Body of pancreas (tissue), 4 donors: ENCODE measurements around the gene SREBF1. TPM values are rescaled to one million over a fixed set of nuclear protein-coding genes. Genes with fewer than 3 reads are reported as not detected.
A peak's percentile ranks its signal among the peaks of the same experiment; 100 is the strongest.

Source experiments
- ATAC-seq: fragments of 150-250 bp; one replicate; pipeline ENCODE4 v1.9.1; 2016
- DNase-seq, 4 donors: peaks; one replicate each; pipeline ENCODE4 v3.0.0-alpha.2; 2019
- H3K27ac ChIP-seq, 4 donors: fragments of 200-600 bp; sonication (generic); 1 replicate in 3 of 4; 2 replicates in 1 of 4; pipeline versions ENCODE4 v1.5.1 to v1.6.1; 2016 to 2019; ENCODE audit warnings: mild to moderate bottlenecking in 1 of 4, mixed read lengths in 1 of 4, moderate library complexity in 1 of 4
- H3K27me3 ChIP-seq, 2 donors: fragments of 200-600 bp; sonication (generic); one replicate each; pipeline ENCODE4 v1.6.0; 2016; ENCODE audit warnings: mild to moderate bottlenecking in 1 of 2
- H3K36me3 ChIP-seq, 2 donors: fragments of 200-600 bp; sonication (generic); replicated peaks in 1 of 2; 2 replicates each; pipeline ENCODE4 v1.5.1; 2016; ENCODE audit warnings: low read depth in 2 of 2; ENCODE audit not compliant: insufficient read depth in 1 of 2
- H3K4me1 ChIP-seq: fragments of 200-600 bp; sonication (generic); one replicate; pipeline ENCODE4 v1.6.0; 2016
- H3K4me3 ChIP-seq, 2 donors: fragments of 200-600 bp; sonication (generic); 1 replicate in 1 of 2; 2 replicates in 1 of 2; pipeline ENCODE4 v1.5.1; 2016 to 2019
- H3K9me3 ChIP-seq, 3 donors: fragments of 200-600 bp; sonication (generic); 1 replicate in 2 of 3; 2 replicates in 1 of 3; pipeline ENCODE4 v1.5.1; 2016
- CTCF ChIP-seq, 7 experiments: fragments of 450-650 bp in 4 of 7; fragments of 200-600 bp in 3 of 7; sonication (generic) in 3 of 7; IDR thresholded peaks; one replicate each; pipeline ENCODE4 v1.5.1; 2016 to 2019; ENCODE audit warnings: antibody characterized with exemption in 7 of 7
- POLR2A ChIP-seq, 3 donors: fragments of 450-650 bp; IDR thresholded peaks; one replicate each; pipeline ENCODE4 v1.6.1; 2016; ENCODE audit warnings: antibody characterized with exemption in 3 of 3, mild to moderate bottlenecking in 2 of 3
- WGBS, 2 donors: methylation state at CpG; one replicate each; pipeline ENCODE4 v1.1.5; 2017; 5-methylcytosine and 5-hydroxymethylcytosine counted together
- intact Hi-C: fragments of 100-400 bp; cut with DNase I; formaldehyde crosslinking; loops from one replicate; pipeline ENCODE4 v1.15.1; 2023
- total RNA-seq, 2 donors: library from RNA; depleted of rRNA; stranded (reverse); fragments of >200 nt; gene quantifications; one replicate each; pipeline ENCODE4 v1.1.0, GENCODE V29; 2016

The SREBF1 gene
- total RNA-seq, 2 donors from 2014 or later = 22.3 to 88.0 TPM

GRCh38 chr17:17853811-17854447 lies 17.1 kb upstream of the SREBF1 start:
- no peak for ATAC-seq
- Histone ChIP-seq H3K9me3 (no peaks in the 10 kb centered on the region), H3K27me3 (no peaks in the 10 kb centered on the region), H3K4me3 (no peak overlapping the region), H3K4me1 (peaks cover 24% of the 10 kb centered on the region), H3K36me3 (no peaks in the 10 kb centered on the region), H3K27ac (no peak overlapping the region)
- TF ChIP-seq CTCF (IDR thresholded peaks at IDR 0.05) = no peak
- TF ChIP-seq POLR2A (IDR thresholded peaks at IDR 0.05) = no peak
- DNase-seq = no peak
- WGBS, 2 donors = 93% methylated on average over 8 of the region's 8 CpGs
- intact Hi-C loops = no loop called here

DNA sequence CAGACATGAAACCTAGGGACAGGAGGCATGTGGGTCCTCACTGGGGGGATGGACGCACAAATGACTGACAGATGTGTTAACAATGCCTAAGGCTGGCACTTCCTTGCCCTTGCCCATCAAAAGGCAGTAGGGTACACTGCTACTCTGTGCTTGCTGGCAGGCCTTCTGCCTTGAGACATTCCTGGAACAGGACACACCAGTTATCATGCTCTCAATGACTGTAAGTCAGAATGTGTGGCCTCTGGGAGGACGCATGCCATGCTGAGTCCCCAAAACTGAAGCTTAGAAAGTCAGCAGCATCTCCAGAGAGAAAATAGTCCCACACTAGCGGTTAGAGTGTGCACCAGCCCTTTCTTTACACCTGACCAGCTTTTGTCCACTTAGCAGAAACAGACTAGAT lies 16.1 kb upstream of the SREBF1 start:
- no peaks in the 10 kb centered on the region for H3K36me3 ChIP-seq
- no peaks in the 10 kb centered on the region for H3K27me3 ChIP-seq
- no peak for TF ChIP-seq POLR2A (IDR thresholded peaks at IDR 0.05)
- no peak for TF ChIP-seq CTCF (IDR thresholded peaks at IDR 0.05)
- intact Hi-C loops = no loop called here
- ATAC-seq (no peak), DNase-seq (no peak)
- H3K27ac ChIP-seq = no peak overlapping the region
- 83 to 90% methylated on average over 3 of the region's 3 CpGs for WGBS, 2 donors
- H3K4me3 ChIP-seq = no peak overlapping the region
- peaks cover 24% of the 10 kb centered on the region for H3K4me1 ChIP-seq
- no peaks in the 10 kb centered on the region for H3K9me3 ChIP-seq

GRCh38 chr17:17851103-17852002 lies 14.6 kb upstream of the SREBF1 start:
- peaks cover 20% of the 10 kb centered on the region for H3K4me1 ChIP-seq
- no peak overlapping the region for H3K27ac ChIP-seq
- H3K9me3 ChIP-seq = no peaks in the 10 kb centered on the region
- no peak for DNase-seq
- WGBS, 2 donors = 80 to 81% methylated on average over 20 to 21 of the region's 21 CpGs
- H3K36me3 ChIP-seq = no peaks in the 10 kb centered on the region
- H3K27me3 ChIP-seq = no peaks in the 10 kb centered on the region
- intact Hi-C loops = no loop called here
- TF ChIP-seq CTCF (IDR thresholded peaks at IDR 0.05) = no peak
- TF ChIP-seq POLR2A (IDR thresholded peaks at IDR 0.05) = no peak
- ATAC-seq = no peak
- H3K4me3 ChIP-seq = no peak overlapping the region

DNA sequence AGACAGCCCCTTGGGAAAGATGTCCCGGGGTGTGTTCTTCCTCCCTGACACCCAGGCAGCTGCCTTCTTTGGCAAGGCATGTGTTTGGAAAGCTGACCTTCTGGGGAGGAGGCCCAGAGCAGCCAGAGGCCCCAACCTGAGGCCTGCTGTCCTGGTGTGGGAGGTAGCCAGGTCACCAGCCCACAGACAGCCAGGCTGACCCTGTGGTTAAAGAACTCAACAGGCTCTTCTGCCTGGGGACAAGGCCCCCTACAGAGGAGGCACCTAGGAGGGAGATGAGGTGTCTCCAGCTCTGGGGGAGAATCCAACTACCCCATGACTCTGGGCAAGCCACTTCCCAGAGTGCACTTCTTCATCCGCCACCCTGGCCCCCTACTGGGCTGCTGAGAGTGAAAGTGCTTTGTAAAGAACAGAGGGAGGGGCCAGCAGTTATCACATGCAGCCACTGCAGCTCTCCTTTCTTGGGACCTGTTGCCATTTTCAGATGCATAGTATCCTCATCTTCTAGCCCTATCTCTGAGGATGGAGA lies 13.1 kb upstream of the SREBF1 start:
- TF ChIP-seq POLR2A (IDR thresholded peaks at IDR 0.05) (no peak), CTCF (IDR thresholded peaks at IDR 0.05) (peak in 1 of 7 experiments; percentile 21)
- ATAC-seq = peak; percentile 33
- Histone ChIP-seq H3K36me3 (no peaks in the 10 kb centered on the region), H3K4me3 (no peak overlapping the region), H3K9me3 (no peaks in the 10 kb centered on the region), H3K27me3 (no peaks in the 10 kb centered on the region), H3K27ac (peak overlapping the region in 2 of 4 donors; percentile 9 to 36), H3K4me1 (peaks cover 14% of the 10 kb centered on the region)
- 71 to 73% methylated on average over 1 to 2 of the region's 2 CpGs for WGBS, 2 donors
- peak in 2 of 4 donors; percentile 41 to 52 for DNase-seq
- intact Hi-C loops = loop anchor here (5.0 kb wide), 1 partner anchor 38 kb away; no protein-coding TSS in a partner anchor
